GM12801 (cell line): ENCODE data around the gene BMI1.

ENCODE experiments used
- TF ChIP-seq, protein P1 (sequence below): IDR thresholded peaks from one replicate; pipeline ENCODE4 v1.5.1; 2011; ENCODE audit warnings: control low read depth; ENCODE audit not compliant: insufficient read length; ENCODE audit errors: extremely low read depth

The BMI1 gene

DNA sequence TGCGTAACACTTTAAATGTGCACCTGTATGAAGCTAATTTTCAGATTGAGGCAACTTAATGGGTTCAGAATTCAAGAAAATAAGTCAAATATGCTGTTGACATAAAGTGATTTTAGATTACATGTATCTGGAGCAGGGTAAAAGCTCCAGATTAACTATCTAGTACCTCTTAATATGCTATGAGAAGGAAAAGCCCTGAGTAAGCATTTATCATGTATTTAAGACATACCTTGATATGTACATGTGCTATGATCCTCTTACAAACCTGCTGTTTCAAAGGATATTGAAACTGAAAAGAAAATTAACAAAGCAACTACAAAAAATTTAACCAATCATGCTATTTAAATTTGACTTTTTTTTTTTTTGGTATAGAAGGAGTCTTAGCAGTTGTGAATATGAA lies 28.9 kb downstream of the BMI1 start:
- TF ChIP-seq, protein P1, sequence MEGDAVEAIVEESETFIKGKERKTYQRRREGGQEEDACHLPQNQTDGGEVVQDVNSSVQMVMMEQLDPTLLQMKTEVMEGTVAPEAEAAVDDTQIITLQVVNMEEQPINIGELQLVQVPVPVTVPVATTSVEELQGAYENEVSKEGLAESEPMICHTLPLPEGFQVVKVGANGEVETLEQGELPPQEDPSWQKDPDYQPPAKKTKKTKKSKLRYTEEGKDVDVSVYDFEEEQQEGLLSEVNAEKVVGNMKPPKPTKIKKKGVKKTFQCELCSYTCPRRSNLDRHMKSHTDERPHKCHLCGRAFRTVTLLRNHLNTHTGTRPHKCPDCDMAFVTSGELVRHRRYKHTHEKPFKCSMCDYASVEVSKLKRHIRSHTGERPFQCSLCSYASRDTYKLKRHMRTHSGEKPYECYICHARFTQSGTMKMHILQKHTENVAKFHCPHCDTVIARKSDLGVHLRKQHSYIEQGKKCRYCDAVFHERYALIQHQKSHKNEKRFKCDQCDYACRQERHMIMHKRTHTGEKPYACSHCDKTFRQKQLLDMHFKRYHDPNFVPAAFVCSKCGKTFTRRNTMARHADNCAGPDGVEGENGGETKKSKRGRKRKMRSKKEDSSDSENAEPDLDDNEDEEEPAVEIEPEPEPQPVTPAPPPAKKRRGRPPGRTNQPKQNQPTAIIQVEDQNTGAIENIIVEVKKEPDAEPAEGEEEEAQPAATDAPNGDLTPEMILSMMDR, result no peak

GRCh38 chr10:22351131-22351703 lies 30.3 kb downstream of the BMI1 start:
- TF ChIP-seq, protein P1, result no peak

DNA sequence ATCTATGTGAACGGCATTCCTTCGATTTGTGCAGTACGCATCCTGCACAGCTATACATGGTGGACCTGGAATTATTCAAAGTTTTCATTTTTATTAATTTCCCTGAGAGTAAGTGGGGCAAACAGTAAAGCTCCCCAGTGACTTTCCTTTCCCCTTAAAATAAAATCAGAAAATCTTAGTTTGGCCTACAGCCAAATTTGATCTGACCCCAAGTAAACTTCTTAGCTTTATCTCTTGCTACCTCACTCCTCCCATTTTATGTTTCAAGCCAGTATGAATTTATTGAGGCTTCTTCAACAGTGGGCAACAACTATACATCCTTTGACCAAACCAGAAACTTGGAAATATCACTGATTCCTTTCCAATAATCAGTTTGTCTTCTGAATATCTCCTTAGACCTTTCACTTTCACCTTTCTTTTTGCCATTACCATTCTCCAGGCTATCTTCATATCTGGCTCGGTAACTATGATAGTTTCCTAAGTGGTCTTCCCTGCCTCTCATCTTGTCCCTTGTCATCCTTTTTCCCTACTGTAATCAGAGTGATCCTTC lies 35.5 kb downstream of the BMI1 start:
- TF ChIP-seq, protein P1, result no peak

DNA sequence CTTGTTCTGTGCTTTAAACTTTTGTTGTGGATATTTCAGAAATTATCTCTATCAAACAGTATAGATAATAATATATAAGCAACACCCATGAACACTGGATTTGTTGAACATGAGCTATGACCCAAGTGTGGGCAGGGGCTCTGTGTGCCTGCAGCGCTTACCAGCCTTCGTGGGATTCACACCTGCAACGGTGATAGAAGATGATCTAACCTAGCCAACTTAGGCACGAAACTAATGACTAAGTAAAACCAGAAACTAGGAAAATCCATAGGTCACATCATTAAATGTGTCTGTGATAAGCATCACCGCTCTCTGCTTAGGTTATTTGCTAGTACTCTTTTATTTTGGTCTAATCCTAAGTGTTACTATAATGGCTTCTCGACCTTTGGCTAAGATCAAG lies 42.4 kb downstream of the BMI1 start:
- TF ChIP-seq, protein P1, result no peak

DNA sequence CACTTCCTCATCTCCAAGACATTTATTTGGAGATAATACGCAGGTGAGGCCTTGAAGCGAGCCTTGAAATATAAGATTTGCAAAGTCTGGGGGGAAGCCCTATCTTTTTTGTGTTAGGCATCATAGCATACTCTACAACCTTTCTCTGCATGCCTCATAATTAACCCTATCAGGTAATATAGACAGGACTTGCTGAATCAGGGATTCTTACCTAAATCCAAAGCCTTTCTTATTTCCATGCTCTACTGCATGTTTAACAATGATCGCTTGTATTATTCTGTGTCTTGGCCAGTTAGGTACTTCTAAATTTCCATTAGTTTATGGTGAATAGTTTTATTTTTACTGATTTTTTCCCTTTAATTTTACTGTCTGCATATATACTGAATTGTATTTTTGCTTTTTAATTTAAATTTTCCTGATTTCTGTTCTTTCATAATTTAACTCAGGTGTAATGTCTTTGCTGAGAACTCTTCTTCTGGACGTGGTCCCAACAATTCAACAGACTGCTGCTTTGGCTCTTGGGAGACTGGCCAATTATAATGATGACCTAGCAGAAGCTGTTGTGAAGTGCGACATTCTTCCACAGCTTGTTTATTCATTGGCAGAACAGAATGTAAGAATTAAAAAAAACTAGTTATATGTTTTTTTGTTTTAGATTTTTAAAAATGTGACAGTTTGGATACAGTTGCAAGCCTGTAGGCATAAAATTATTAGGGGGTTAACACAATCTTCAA lies 43.7 kb downstream of the BMI1 start:
- TF ChIP-seq, protein P1, result no peak

DNA sequence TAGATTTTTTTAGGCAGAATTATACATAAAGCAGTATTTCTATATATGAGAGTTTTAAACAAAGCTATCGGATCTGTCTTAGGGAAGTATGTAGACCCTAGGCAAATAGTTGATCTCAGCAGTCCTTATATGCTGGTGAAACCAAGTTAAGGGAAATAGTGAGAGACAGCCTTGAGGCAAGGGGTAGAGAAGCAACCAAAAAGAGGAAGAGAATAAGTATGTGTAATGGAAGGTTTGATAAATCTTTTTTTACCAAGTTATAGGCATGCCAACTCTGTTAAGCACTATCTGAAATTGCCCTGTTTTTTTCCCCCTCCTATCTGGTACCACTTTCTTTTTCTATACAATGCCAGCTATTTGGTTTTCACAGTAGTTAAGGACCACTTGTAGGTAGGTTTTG lies 44.3 kb downstream of the BMI1 start:
- TF ChIP-seq, protein P1, result no peak

GRCh38 chr10:22365644-22366434 lies 44.9 kb downstream of the BMI1 start:
- TF ChIP-seq, protein P1, result no peak
